ENCODE measurements around the gene FANCB. TPM values are rescaled to one million over a fixed set of nuclear protein-coding genes. Genes with fewer than 3 reads are reported as not detected.

FANCB gene
- total RNA-seq, 2 donors from 2014 or later, result 1.2 to 4.3 TPM

DNA sequence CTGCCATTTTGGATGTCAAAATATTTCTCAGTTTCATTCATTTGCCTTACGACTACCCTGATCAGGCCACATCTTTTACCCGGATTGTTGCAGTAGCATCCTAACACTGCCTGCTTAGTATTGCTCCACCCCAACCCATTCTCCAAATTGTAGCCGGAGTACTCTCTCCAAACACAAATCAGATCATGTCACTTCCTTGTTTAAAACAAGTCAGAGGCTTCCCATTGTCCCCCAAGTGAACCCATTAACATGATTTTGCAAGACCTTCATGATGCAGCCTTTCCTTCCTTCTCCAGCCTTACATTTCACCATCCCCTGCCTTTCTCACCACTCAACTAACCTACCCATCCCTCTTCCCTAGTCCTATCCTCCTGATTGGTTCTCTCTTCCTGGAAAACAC lies 53.1 kb downstream of the FANCB start:
- H3K27ac ChIP-seq, result no peak overlapping the region
- no peak overlapping the region for H3K9ac ChIP-seq (ENCODE audit: low read depth in 2 of 2, low read length in 2 of 2)
- intact Hi-C loops (cut with DNase I), result no loop called here
- no peaks in the 10 kb centered on the region for H3K4me1 ChIP-seq
- no peaks in the 10 kb centered on the region for H3K9me3 ChIP-seq
- no peak for DNase-seq
- no peaks in the 10 kb centered on the region for H3K36me3 ChIP-seq
- TF ChIP-seq, protein P1, sequence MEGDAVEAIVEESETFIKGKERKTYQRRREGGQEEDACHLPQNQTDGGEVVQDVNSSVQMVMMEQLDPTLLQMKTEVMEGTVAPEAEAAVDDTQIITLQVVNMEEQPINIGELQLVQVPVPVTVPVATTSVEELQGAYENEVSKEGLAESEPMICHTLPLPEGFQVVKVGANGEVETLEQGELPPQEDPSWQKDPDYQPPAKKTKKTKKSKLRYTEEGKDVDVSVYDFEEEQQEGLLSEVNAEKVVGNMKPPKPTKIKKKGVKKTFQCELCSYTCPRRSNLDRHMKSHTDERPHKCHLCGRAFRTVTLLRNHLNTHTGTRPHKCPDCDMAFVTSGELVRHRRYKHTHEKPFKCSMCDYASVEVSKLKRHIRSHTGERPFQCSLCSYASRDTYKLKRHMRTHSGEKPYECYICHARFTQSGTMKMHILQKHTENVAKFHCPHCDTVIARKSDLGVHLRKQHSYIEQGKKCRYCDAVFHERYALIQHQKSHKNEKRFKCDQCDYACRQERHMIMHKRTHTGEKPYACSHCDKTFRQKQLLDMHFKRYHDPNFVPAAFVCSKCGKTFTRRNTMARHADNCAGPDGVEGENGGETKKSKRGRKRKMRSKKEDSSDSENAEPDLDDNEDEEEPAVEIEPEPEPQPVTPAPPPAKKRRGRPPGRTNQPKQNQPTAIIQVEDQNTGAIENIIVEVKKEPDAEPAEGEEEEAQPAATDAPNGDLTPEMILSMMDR (IDR thresholded peaks at IDR 0.05), result no peak
- H3K27me3 ChIP-seq, result no peaks in the 10 kb centered on the region
- H3K4me3 ChIP-seq, result no peak overlapping the region

DNA sequence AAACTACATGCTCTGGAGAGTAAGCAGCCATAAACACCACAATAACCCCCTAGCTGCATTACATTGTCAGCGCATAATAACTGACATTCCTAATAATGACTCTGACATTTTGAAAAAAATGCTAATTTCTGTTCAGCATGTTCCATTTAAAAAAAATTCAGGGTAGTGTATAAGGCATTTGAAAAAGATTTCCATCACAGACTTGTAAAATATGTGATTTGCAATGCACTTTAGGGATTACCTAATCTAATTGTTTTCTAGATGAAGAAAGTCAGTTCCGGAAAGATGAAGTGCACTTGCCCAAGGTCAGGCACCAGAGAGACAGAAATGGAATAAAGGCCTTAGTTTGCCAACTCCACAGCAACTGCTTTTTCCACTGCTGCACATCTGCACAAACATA lies 55.3 kb downstream of the FANCB start:
- Histone ChIP-seq H3K36me3 (no peaks in the 10 kb centered on the region), H3K27me3 (no peaks in the 10 kb centered on the region), H3K9ac (ENCODE audit: low read depth in 2 of 2, low read length in 2 of 2) (no peak overlapping the region), H3K9me3 (no peaks in the 10 kb centered on the region), H3K4me1 (no peaks in the 10 kb centered on the region), H3K27ac (no peak overlapping the region), H3K4me3 (no peak overlapping the region)
- intact Hi-C loops (cut with DNase I), result no loop called here
- no peak for DNase-seq
- TF ChIP-seq, protein P1 (IDR thresholded peaks at IDR 0.05), result no peak

DNA sequence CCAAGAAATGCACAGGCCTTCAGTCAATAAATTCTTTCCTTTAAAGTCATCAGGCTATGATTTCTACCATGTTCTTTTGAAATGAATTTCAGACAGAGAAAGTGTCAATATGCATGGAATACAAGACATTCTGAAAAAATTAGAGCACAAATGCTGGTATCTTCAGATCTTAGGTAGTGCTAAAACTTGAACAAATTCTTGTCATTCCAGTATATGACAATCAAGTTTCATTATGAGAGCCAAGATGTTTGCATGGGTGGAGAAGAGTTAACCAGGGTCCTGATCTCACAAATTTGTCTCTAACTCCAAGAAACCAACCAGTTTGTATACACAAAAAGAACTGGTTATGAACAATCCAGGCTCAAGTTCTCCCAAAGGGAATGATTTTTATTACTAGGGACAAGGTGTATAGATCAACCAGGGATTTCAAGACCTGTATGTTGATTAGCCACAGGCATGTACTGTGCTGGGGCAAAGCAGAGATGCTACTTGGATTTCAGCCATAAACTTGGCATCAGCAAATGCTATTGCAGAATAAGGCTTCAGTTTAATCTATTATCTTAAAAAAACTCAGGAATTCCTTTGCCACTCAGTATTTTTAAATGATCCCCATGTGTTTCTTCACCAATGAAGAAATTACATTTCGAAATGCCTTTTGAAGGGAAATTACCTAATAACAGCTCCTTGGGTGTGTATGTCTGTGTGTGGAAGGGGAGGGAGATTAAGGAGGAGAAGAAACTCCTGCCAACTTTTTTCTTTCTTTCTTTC lies 69.7 kb downstream of the FANCB start:
- H3K9ac ChIP-seq (ENCODE audit: low read depth in 2 of 2, low read length in 2 of 2), result no peak overlapping the region
- TF ChIP-seq, protein P1 (IDR thresholded peaks at IDR 0.05), result no peak
- H3K27me3 ChIP-seq, result no peaks in the 10 kb centered on the region
- H3K4me3 ChIP-seq, result no peak overlapping the region
- no peaks in the 10 kb centered on the region for H3K9me3 ChIP-seq
- intact Hi-C loops (cut with DNase I), result no loop called here
- H3K27ac ChIP-seq, result no peak overlapping the region
- no peaks in the 10 kb centered on the region for H3K4me1 ChIP-seq
- H3K36me3 ChIP-seq, result no peaks in the 10 kb centered on the region
- no peak for DNase-seq

DNA sequence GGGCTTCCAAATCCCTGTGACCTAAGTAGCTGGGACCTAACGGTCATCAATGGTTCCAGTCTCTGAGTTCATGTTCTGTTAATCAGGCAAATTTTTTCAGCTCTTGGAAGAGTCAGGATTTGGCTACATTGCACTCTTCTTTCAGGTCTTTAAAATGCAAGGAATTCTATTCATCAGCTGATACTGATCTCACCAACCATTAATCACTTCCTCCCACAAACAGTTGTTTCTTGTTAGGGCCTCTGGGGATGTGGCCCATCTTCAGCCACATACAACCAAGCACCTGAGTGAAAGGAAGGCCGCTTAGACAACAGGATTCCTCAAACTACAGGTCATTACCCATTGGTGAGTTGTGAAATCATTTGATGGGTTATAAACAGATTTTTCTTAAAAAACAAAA lies 71.7 kb downstream of the FANCB start:
- intact Hi-C loops (cut with DNase I), result no loop called here
- Histone ChIP-seq H3K36me3 (no peaks in the 10 kb centered on the region), H3K27ac (no peak overlapping the region), H3K9me3 (no peaks in the 10 kb centered on the region), H3K4me1 (no peaks in the 10 kb centered on the region), H3K9ac (ENCODE audit: low read depth in 2 of 2, low read length in 2 of 2) (no peak overlapping the region), H3K27me3 (no peaks in the 10 kb centered on the region), H3K4me3 (no peak overlapping the region)
- DNase-seq, result no peak
- TF ChIP-seq, protein P1 (IDR thresholded peaks at IDR 0.05), result no peak

DNA sequence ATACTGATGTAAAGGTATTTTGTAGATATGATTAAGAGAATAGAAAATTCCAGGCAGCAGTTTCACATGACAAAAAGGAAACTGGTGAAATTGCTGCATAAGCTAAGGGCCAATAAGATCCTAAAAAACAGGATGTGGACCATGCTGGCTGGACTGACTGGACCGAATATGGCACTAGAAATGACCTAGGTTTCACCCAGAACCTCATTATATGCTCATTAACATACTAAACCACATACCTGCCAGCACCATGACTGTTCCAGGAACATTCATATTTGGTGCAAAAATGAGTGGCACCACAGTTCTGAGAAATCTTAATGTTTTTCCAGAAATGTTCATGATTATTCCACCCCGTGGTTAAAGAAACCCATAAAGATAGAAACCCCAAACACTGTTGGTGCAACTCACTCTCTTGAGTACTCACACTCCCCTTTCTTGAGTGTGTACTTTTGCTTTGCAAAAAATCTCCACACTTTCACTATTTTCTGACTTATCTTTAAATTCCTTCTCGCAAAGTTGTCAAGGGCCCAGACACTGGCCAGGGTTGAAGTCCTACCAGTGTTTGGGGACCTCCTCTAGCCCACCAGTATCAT lies 74.0 kb downstream of the FANCB start:
- Histone ChIP-seq H3K27me3 (no peaks in the 10 kb centered on the region), H3K36me3 (no peaks in the 10 kb centered on the region), H3K4me3 (no peak overlapping the region), H3K9me3 (no peaks in the 10 kb centered on the region), H3K9ac (ENCODE audit: low read depth in 2 of 2, low read length in 2 of 2) (no peak overlapping the region), H3K4me1 (no peaks in the 10 kb centered on the region), H3K27ac (no peak overlapping the region)
- TF ChIP-seq, protein P1 (IDR thresholded peaks at IDR 0.05), result no peak
- intact Hi-C loops (cut with DNase I), result no loop called here
- DNase-seq, result no peak

Other genes starting within 250 kb of the FANCB start
- 10 to 100 TPM in 1 of 2 donors, 1 to 10 TPM in 1; 8.7 to 11.0 TPM for gene MOSPD2, start 352 bp upstream of the FANCB start, total RNA-seq